ENCODE measurements around the gene QRFP. TPM values are rescaled to one million over a fixed set of nuclear protein-coding genes. Genes with fewer than 3 reads are reported as not detected.
A peak's percentile ranks its signal among the peaks of the same experiment; 100 is the strongest.

The QRFP gene
- total RNA-seq, 1 donor from 2014 or later = not detected

GRCh38 chr9:130866474-130866965, 30.1 kb downstream of the QRFP start:
- H3K4me1 ChIP-seq = peaks cover 11% of the 10 kb centered on the region
- no peaks in the 10 kb centered on the region for H3K27me3 ChIP-seq
- DNase-seq (no peak), ATAC-seq (peak; percentile 90)
- TF ChIP-seq CTCF (IDR thresholded peaks at IDR 0.05) = peak; percentile 74
- peaks cover 44% of the 10 kb centered on the region for H3K36me3 ChIP-seq
- intact Hi-C loops (cut with DNase I) = loop anchor here (5.0 to 10.0 kb wide), 2 partner anchors 102 to 164 kb away; no protein-coding TSS in a partner anchor
- H3K27ac ChIP-seq = no peak overlapping the region
- H3K4me3 ChIP-seq = no peak overlapping the region
- H3K9me3 ChIP-seq = no peaks in the 10 kb centered on the region

GRCh38 chr9:130865921-130866320, 30.7 kb downstream of the QRFP start:
- H3K36me3 ChIP-seq = peaks cover 42% of the 10 kb centered on the region
- DNase-seq = no peak

GRCh38 chr9:130864541-130864940, 32.1 kb downstream of the QRFP start:
- Histone ChIP-seq H3K27me3 (no peaks in the 10 kb centered on the region), H3K27ac (no peak overlapping the region), H3K4me1 (peaks cover 29% of the 10 kb centered on the region), H3K9me3 (no peaks in the 10 kb centered on the region), H3K36me3 (peaks cover 37% of the 10 kb centered on the region), H3K4me3 (no peak overlapping the region)
- DNase-seq (no peak), ATAC-seq (no peak)
- TF ChIP-seq CTCF (IDR thresholded peaks at IDR 0.05) = no peak
- intact Hi-C loops (cut with DNase I) = loop anchor here (10.0 kb wide), 1 partner anchor 100 kb away; no protein-coding TSS in a partner anchor

More at GRCh38 chr9:130865921-130866320, 30.7 kb downstream of the QRFP start:
- Histone ChIP-seq H3K4me1 (peaks cover 17% of the 10 kb centered on the region), H3K9me3 (no peaks in the 10 kb centered on the region), H3K27me3 (no peaks in the 10 kb centered on the region), H3K4me3 (no peak overlapping the region), H3K27ac (no peak overlapping the region)
- no peak for TF ChIP-seq CTCF (IDR thresholded peaks at IDR 0.05)
- intact Hi-C loops (cut with DNase I) = loop anchor here (5.0 to 10.0 kb wide), 2 partner anchors 101 to 164 kb away; no protein-coding TSS in a partner anchor
- ATAC-seq = no peak

- no peak for ATAC-seq
- no peak overlapping the region for H3K27ac ChIP-seq
- peaks cover 29% of the 10 kb centered on the region for H3K4me1 ChIP-seq
- peaks cover 34% of the 10 kb centered on the region for H3K36me3 ChIP-seq
- no peaks in the 10 kb centered on the region for H3K9me3 ChIP-seq
- no peak for DNase-seq
- intact Hi-C loops (cut with DNase I) = loop anchor here (10.0 kb wide), 1 partner anchor 98 kb away; no protein-coding TSS in a partner anchor
- no peak overlapping the region for H3K4me3 ChIP-seq
- H3K27me3 ChIP-seq = no peaks in the 10 kb centered on the region
- TF ChIP-seq CTCF (IDR thresholded peaks at IDR 0.05) = no peak
Observed at GRCh38 chr9:130862747-130863146, 33.9 kb downstream of the QRFP start.

GRCh38 chr9:130862217-130862616, 34.4 kb downstream of the QRFP start:
- Histone ChIP-seq H3K36me3 (peaks cover 39% of the 10 kb centered on the region), H3K4me3 (no peak overlapping the region), H3K27ac (no peak overlapping the region), H3K4me1 (peaks cover 29% of the 10 kb centered on the region), H3K9me3 (no peaks in the 10 kb centered on the region), H3K27me3 (no peaks in the 10 kb centered on the region)
- TF ChIP-seq CTCF (IDR thresholded peaks at IDR 0.05) = no peak
- intact Hi-C loops (cut with DNase I) = loop anchor here (10.0 kb wide), 1 partner anchor 97 kb away; no protein-coding TSS in a partner anchor
- ATAC-seq (no peak), DNase-seq (no peak)
